T-cell (primary cell): ENCODE data around the gene STK32B. TPM values are rescaled to one million over a fixed set of nuclear protein-coding genes. Genes with fewer than 3 reads are reported as not detected.

Experiments
- ATAC-seq, 4 experiments: fragments of 200-7000 bp in 3 of 4; fragments of 150-1000 bp in 1 of 4; cut with Tn5 transposase; replicated peaks in 1 of 4; 1 replicate in 3 of 4; 2 replicates in 1 of 4; pipeline ENCODE4 v1.10.0; 2021; ENCODE audit warnings: moderate library complexity in 3 of 4, mild to moderate bottlenecking in 2 of 4, moderate number of reproducible peaks in 1 of 4
- CTCF ChIA-PET, 2 donors: fragments of 300-600 bp; sonication (Branson Sonifier 250); formaldehyde crosslinking; loops; one replicate each; lab custom pipeline; 2022; ENCODE audit warnings: antibody characterized with exemption in 2 of 2; lab: Charles Lee
- POLR2A ChIA-PET, 2 donors: fragments of 300-600 bp; sonication (Branson Sonifier 250); formaldehyde crosslinking; loops; one replicate each; lab custom pipeline; 2022; ENCODE audit warnings: antibody characterized with exemption in 2 of 2; lab: Charles Lee
- DNase-seq, 35 experiments: peaks; one replicate each; pipeline versions ENCODE4 v3.0.0 to v3.0.0-alpha.2; 2013 to 2023
- H3K27ac ChIP-seq: one replicate; pipeline ENCODE4 v1.5.1; 2013; ENCODE audit warnings: low read length
- H3K27me3 ChIP-seq, 2 experiments: replicated peaks in 1 of 2; 1 replicate in 1 of 2; 2 replicates in 1 of 2; pipeline versions ENCODE4 v1.6.1 to v1.7.0; 2013; ENCODE audit warnings: low read length in 1 of 2, mixed read lengths in 1 of 2; ENCODE audit not compliant: control insufficient read depth in 2 of 2, insufficient read depth in 2 of 2; ENCODE audit errors: extremely low read depth in 1 of 2
- H3K36me3 ChIP-seq, 2 donors: 1 replicate in 1 of 2; 2 replicates in 1 of 2; pipeline versions ENCODE4 v1.6.1 to v1.7.0; 2013; ENCODE audit warnings: low read length in 1 of 2; ENCODE audit not compliant: control insufficient read depth in 2 of 2, insufficient read depth in 1 of 2; ENCODE audit errors: extremely low read depth in 1 of 2
- H3K4me1 ChIP-seq, 2 experiments: 1 replicate in 1 of 2; 2 replicates in 1 of 2; pipeline versions ENCODE4 v1.6.1 to v1.7.0; 2013; ENCODE audit warnings: low read length in 2 of 2, mixed read lengths in 1 of 2; ENCODE audit not compliant: insufficient read depth in 2 of 2, control insufficient read depth in 1 of 2; ENCODE audit errors: extremely low read depth in 1 of 2
- H3K4me3 ChIP-seq, 2 donors: 1 replicate in 1 of 2; 2 replicates in 1 of 2; pipeline versions ENCODE4 v1.5.1 to v1.7.0; 2013; ENCODE audit warnings: mild to moderate bottlenecking in 2 of 2, low read length in 1 of 2, moderate library complexity in 1 of 2; ENCODE audit not compliant: control insufficient read depth in 1 of 2; ENCODE audit errors: extremely low read depth in 1 of 2
- H3K9me3 ChIP-seq: 2 replicates; pipeline ENCODE4 v1.7.0; 2013
- H3K27ac Mint-ChIP-seq, 2 donors: one replicate each; pipeline ENCODE4 v1.8.0; 2020 to 2021; ENCODE audit warnings: mild to moderate bottlenecking in 2 of 2, mixed read lengths in 2 of 2
- H3K27me3 Mint-ChIP-seq, 2 donors: one replicate each; pipeline ENCODE4 v1.8.0; 2021 to 2022; ENCODE audit warnings: mixed read lengths in 2 of 2
- H3K36me3 Mint-ChIP-seq: one replicate; pipeline ENCODE4 v1.8.0; 2021; ENCODE audit warnings: mixed read lengths
- H3K4me1 Mint-ChIP-seq, 3 donors: one replicate each; pipeline ENCODE4 v1.8.0; 2020 to 2022; ENCODE audit warnings: mixed read lengths in 3 of 3, mild to moderate bottlenecking in 1 of 3
- H3K4me3 Mint-ChIP-seq, 3 donors: one replicate each; pipeline ENCODE4 v1.8.0; 2020 to 2022; ENCODE audit warnings: mild to moderate bottlenecking in 3 of 3, mixed read lengths in 3 of 3, moderate library complexity in 3 of 3
- H3K9me3 Mint-ChIP-seq, 3 donors: one replicate each; pipeline ENCODE4 v1.8.0; 2020 to 2022; ENCODE audit warnings: mixed read lengths in 3 of 3
- WGBS: methylation state at CpG from one replicate; pipeline ENCODE4 v1.1.5; 2013; ENCODE audit warnings: missing lambda C conversion rate; ENCODE audit not compliant: insufficient coverage; 5-methylcytosine and 5-hydroxymethylcytosine counted together
- total RNA-seq, 35 experiments: library from RNA in 6 of 35; stranded (reverse) in 6 of 35; fragments of 120-200 nt in 1 of 35; gene quantifications; one replicate each; pipeline versions ENCODE4 v1.2.1 to v1.2.4 and lab custom pipeline; 2013 to 2026

Gene STK32B
- total RNA-seq, 5 donors from 2014 or later (not counting 1 experiment from before 2014, with no cell fraction given): 0.12 to 0.20 (median 0.15) TPM; not detected in 2

- Mint-ChIP-seq H3K4me1 (no peaks in the 10 kb centered on the region), H3K27me3 (peaks cover 4 to 5% of the 10 kb centered on the region in 2 donors), H3K9me3 (peaks cover 7 to 24% (median 11%) of the 10 kb centered on the region in 3 donors), H3K27ac (no peak overlapping the region), H3K4me3 (no peak overlapping the region), H3K36me3 (peaks cover 6% of the 10 kb centered on the region)
- WGBS: 90% methylated on average over 9 of the region's 12 CpGs
- Histone ChIP-seq H3K27ac (no peak overlapping the region), H3K4me1 (no peaks in the 10 kb centered on the region), H3K4me3 (no peak overlapping the region), H3K27me3 (peaks cover 0 to 5% of the 10 kb centered on the region in 2 experiments), H3K36me3 (no peaks in the 10 kb centered on the region), H3K9me3 (no peaks in the 10 kb centered on the region)
- ATAC-seq (no peak), DNase-seq (no peak)
- CTCF ChIA-PET: no interaction called here
- POLR2A ChIA-PET: no interaction called here
Observed at GRCh38 chr4:5547651-5548249, 496.5 kb downstream of the STK32B start.

Other genes with a start within 250 kb of the STK32B start
- gene MSX1, start 191.8 kb upstream of the STK32B start, total RNA-seq: not detected
- gene CYTL1, start 32.0 kb upstream of the STK32B start, total RNA-seq: 1 to 10 TPM in 1 of 5 donors, under 1 TPM in 2, not detected in 2; 0.38 to 1.6 (median 0.59) TPM